Stomach smooth muscle (tissue), 2 donors: ENCODE results near the gene ANKFN1.

Experiments used
- H3K27ac ChIP-seq: one replicate; pipeline ENCODE4 v1.7.0; 2013; ENCODE audit warnings: mild to moderate bottlenecking, low read length, inconsistent platforms
- H3K27me3 ChIP-seq, 2 donors: one replicate each; pipeline ENCODE4 v1.7.0; 2013; ENCODE audit warnings: low read length in 2 of 2; ENCODE audit not compliant: insufficient read depth in 2 of 2, control insufficient read depth in 1 of 2
- H3K36me3 ChIP-seq, 2 donors: one replicate each; pipeline ENCODE4 v1.7.0; 2013; ENCODE audit warnings: low read length in 2 of 2; ENCODE audit not compliant: control insufficient read depth in 2 of 2, insufficient read depth in 2 of 2
- H3K4me1 ChIP-seq: one replicate; pipeline ENCODE4 v1.7.0; 2013; ENCODE audit warnings: low read length; ENCODE audit not compliant: control insufficient read depth, insufficient read depth
- H3K4me3 ChIP-seq, 2 donors: one replicate each; pipeline ENCODE4 v1.7.0; 2013; ENCODE audit warnings: low read length in 2 of 2
- H3K9ac ChIP-seq, 2 donors: one replicate each; pipeline ENCODE4 v1.7.0; 2013; ENCODE audit warnings: low read length in 2 of 2, mild to moderate bottlenecking in 1 of 2
- H3K9me3 ChIP-seq, 2 donors: one replicate each; pipeline ENCODE4 v1.7.0; 2013; ENCODE audit warnings: low read length in 2 of 2; ENCODE audit not compliant: control insufficient read depth in 2 of 2
- donor health status: healthy.
- donor health status: Pancreatic carcinoma.

Gene ANKFN1

DNA sequence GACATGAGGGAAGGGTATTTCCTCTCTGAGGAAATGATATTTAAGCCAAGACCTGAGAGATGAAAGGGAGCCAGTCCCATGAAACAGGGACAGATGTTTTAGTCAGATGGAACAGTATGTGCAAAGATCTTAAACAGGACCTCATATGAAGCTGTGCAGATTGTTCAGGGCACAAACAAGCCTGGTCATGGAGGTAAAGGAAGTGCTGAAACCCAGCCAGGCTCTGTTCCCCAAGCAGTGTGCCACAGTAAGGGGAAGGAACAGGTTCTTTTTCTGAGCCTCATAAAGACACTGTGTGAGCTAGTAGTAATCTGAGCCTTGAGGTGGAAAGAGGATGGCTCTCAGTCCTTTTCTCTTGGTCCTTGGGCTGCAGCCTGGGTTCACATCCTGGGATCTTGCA is 159.9 kb downstream of the ANKFN1 start:
- Histone ChIP-seq H3K27ac (no peak overlapping the region), H3K9ac (no peak overlapping the region), H3K27me3 (no peaks in the 10 kb centered on the region), H3K4me1 (no peaks in the 10 kb centered on the region), H3K4me3 (no peak overlapping the region), H3K36me3 (no peaks in the 10 kb centered on the region), H3K9me3 (no peaks in the 10 kb centered on the region)

DNA sequence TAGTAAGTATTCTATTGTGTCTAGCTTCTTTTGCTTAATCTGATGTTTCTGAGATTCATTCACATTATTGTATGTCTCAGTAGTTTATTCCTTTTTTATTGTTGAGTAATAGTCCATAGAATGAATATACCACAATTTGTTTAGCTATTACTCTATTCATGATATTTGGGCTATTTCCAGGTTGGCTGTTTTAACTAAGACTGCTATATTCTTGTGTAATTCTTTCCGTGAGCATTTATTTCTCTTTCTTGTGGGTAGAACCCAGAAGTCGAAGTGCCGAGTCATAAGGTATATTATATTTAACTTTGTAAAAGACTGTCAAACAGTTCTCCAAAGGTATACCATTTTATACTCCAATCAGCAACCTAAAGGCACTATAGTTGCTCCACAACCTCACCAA is 160.8 kb downstream of the ANKFN1 start:
- Histone ChIP-seq H3K4me1 (no peaks in the 10 kb centered on the region), H3K27ac (no peak overlapping the region), H3K27me3 (no peaks in the 10 kb centered on the region), H3K9me3 (no peaks in the 10 kb centered on the region), H3K4me3 (no peak overlapping the region), H3K36me3 (no peaks in the 10 kb centered on the region), H3K9ac (no peak overlapping the region)

DNA sequence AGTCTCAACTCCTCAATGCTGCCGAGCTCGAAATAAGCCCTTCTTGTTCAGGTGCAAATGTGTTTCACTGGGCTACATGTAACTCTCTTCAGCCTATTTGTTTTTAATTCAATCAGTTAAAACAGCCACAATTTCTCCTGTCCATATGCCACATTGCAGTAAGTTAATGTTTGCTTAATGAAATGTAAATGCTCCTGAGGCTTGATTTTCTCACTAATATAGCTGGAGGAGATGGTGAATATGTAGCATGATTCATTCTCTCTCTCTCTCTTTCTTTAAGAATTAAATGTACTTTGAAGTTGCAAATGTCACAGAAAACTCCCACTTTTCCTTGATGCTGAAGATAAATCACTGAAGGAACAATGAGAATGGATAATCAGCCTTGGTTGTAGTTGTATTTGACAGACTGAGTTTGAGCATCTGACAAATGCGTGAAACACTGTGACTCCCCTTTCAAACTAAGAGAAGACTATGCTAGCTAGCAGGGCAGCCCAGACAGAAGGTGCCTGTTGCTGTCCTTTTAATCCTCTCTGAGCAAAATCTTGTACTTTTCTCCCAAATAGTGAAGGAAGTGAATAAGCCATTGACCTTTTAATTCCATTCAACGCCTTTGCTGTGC is 161.8 kb downstream of the ANKFN1 start:
- Histone ChIP-seq H3K27me3 (no peaks in the 10 kb centered on the region), H3K9ac (no peak overlapping the region), H3K4me3 (no peak overlapping the region), H3K9me3 (no peaks in the 10 kb centered on the region), H3K36me3 (no peaks in the 10 kb centered on the region), H3K4me1 (no peaks in the 10 kb centered on the region), H3K27ac (no peak overlapping the region)

DNA sequence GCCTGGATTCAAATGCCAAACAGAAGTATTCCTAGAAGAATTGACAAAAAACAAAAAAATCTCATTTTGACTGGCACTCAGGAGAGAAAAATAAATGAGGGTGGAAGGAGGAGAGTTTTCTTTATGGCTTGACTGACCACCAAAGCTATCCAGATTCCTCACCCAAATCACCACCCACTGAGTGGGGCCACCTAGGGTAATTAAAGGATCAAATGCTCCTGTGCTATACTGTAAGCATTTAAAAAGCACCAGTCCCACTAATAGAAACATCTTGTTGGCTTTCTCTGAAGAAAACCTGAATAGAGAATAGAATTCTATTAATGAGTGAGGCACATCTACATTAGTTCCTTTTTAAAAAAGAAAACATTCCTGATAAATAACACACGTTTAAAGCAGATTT is 163.3 kb downstream of the ANKFN1 start:
- peaks cover 0 to 3% of the 10 kb centered on the region in 2 donors for H3K27me3 ChIP-seq
- no peaks in the 10 kb centered on the region for H3K4me1 ChIP-seq
- H3K9ac ChIP-seq = no peak overlapping the region
- H3K27ac ChIP-seq = no peak overlapping the region
- no peaks in the 10 kb centered on the region for H3K9me3 ChIP-seq
- no peak overlapping the region for H3K4me3 ChIP-seq
- no peaks in the 10 kb centered on the region for H3K36me3 ChIP-seq

DNA sequence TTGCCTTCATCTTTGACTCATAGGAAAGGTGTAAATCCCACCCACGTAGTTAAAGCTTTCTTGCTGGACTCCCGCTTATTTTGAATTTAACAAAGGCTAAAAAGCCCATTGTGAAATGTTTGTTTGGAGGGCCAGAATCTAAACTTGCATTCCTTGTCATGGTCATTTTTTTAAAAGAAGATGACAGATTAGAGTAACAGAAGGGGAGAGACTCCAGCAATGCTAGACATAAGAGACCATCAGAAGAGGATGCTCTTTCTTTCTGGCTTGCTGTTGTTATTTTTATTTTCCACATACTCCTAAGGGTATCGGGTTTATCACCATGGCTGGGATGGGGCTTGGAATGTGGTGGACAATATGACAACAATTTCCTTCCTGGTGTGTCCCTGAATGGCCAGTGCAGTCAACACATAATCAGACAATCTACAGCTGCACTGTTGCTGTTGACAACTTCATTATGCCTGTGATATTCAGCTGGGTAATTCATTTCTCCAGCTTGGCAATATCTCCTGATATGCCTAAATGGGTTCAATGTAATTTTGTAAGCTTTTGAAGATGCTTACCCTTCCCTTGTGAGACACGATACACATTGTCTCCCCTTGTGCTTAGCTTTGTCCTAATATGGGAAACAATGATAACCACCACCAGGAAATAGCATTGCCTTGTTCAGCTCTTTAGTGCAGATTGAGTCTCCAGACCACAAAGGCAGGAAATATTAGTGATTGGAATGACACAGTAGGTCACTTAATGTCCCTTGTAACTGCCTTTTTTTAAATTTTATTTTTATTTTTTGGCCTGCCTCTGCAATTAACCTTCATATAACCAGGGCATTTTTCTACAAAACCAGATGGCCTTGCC is 164.3 kb downstream of the ANKFN1 start:
- no peaks in the 10 kb centered on the region for H3K9me3 ChIP-seq
- H3K27ac ChIP-seq = no peak overlapping the region
- H3K27me3 ChIP-seq = peaks cover 0 to 3% of the 10 kb centered on the region in 2 donors
- H3K4me3 ChIP-seq = no peak overlapping the region
- no peak overlapping the region for H3K9ac ChIP-seq
- no peaks in the 10 kb centered on the region for H3K4me1 ChIP-seq
- H3K36me3 ChIP-seq = no peaks in the 10 kb centered on the region

DNA sequence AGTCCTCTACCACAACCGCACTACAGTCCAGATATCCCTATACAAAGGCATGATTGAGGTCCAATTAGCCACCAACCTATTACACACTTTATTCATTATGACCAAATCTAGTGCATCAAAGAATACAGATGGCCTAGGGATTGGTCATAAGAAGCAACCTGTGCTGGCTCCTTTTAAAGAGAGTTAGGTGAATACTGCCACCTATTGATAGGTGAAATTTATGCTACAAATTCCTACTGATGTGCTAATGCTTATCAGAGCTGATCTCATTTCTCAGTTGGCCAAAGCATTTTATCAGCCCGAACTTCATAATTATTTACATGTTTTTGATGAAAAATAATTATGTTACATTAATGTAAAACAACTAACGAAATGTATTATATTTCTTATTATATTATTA is 166.3 kb downstream of the ANKFN1 start:
- H3K36me3 ChIP-seq = no peaks in the 10 kb centered on the region
- peaks cover 0 to 3% of the 10 kb centered on the region in 2 donors for H3K27me3 ChIP-seq
- H3K9ac ChIP-seq = no peak overlapping the region
- no peak overlapping the region for H3K27ac ChIP-seq
- no peaks in the 10 kb centered on the region for H3K9me3 ChIP-seq
- no peak overlapping the region for H3K4me3 ChIP-seq
- no peaks in the 10 kb centered on the region for H3K4me1 ChIP-seq

DNA sequence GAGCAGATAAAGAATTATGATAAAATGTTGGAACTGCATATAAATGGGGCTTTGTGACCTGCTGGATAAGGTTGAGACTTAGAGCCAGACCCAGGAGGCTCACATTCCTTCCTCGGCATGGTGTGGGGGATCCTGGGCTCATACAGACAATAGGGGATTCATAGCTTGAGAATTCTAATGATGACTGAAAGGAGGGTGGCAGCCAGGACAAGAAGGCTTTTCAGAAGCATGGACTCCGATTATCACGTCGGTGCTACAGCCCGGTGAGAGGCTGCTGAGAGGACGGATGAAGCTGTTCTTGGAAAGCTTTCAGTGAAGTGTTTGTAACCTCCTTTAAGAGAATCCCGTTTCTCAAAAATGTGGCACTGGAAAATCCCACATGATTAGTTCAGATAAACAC is 167.2 kb downstream of the ANKFN1 start:
- no peaks in the 10 kb centered on the region for H3K9me3 ChIP-seq
- peaks cover 0 to 5% of the 10 kb centered on the region in 2 donors for H3K27me3 ChIP-seq
- no peak overlapping the region for H3K4me3 ChIP-seq
- no peak overlapping the region for H3K9ac ChIP-seq
- no peaks in the 10 kb centered on the region for H3K4me1 ChIP-seq
- H3K27ac ChIP-seq = no peak overlapping the region
- no peaks in the 10 kb centered on the region for H3K36me3 ChIP-seq

DNA sequence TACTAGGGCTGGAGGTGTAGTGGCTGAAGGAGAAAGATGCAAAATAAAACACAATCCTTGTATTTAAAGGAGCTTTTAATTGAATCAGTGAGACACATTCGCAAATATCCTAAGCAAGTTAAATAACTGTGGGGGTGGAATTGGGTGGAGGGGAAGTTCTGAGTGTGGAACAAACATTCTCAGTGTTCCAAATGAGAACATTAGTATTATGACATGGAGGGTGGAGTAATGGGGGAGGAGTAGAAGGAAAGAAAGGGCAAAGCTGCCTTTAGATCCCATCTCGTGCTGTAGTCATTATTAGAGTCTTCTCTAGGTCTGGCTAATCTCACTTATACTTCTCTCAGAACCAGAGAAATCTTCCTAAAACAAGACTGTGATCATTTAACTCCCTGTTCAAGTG is 169.7 kb downstream of the ANKFN1 start:
- Histone ChIP-seq H3K36me3 (no peaks in the 10 kb centered on the region), H3K27ac (no peak overlapping the region), H3K9ac (no peak overlapping the region), H3K27me3 (peaks cover 0 to 6% of the 10 kb centered on the region in 2 donors), H3K4me3 (no peak overlapping the region), H3K4me1 (no peaks in the 10 kb centered on the region), H3K9me3 (peaks cover 0 to 2% of the 10 kb centered on the region in 2 donors)

DNA sequence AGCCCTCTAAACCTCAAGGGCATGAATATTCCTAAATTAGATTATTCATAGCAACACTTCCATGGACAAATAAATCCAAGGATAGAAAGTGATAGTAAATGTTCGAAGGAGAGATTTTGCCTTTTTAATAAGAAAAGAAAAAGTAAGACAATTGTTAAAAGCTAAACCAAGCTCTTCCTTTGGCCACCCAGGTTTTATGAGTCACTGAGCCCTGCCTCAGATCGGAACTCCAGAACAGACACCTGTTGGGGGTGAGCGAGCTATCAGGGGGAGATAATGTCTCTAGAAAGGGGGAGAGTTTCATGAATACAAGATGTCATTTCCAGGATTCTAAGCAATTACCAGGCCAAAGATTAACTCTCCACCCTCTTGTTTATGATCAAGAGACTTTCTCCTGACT is 171.4 kb downstream of the ANKFN1 start:
- no peak overlapping the region for H3K27ac ChIP-seq
- no peaks in the 10 kb centered on the region for H3K4me1 ChIP-seq
- H3K9ac ChIP-seq = no peak overlapping the region
- H3K36me3 ChIP-seq = no peaks in the 10 kb centered on the region
- no peak overlapping the region for H3K4me3 ChIP-seq
- peaks cover 0 to 6% of the 10 kb centered on the region in 2 donors for H3K27me3 ChIP-seq
- peaks cover 0 to 2% of the 10 kb centered on the region in 2 donors for H3K9me3 ChIP-seq

DNA sequence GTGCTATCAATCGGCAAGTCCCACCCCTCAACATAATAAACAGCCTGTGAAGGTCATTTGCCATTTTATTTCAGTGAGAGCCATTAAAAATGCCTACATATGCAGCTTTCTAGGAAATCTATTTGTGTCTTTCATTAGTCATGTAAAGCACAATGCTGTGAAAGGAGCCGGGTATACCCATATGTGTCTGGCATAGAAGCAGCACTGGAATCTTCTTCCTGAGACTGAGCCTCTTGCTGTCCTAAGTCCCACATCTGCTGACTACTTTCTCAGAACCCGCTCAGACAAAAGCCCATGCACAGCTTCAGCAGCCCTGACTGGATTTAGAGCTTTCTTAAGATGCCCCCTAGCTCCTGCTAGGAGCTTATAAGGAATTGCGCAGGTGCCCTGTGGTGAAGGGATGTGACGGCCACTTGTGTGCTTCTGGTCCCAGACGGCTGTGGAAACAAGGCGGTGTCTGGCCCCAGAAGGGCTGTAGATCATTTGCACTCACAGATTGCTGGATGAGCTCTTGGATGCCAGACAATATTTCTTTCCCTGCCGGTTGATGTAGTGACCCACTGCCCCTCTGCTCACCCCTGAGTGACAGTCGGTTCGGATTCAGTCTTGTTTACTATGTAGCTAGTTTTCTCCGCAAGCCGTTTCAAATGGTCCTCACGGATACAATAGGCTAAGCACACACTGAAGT is 172.2 kb downstream of the ANKFN1 start:
- H3K27me3 ChIP-seq = peaks cover 0 to 4% of the 10 kb centered on the region in 2 donors
- no peak overlapping the region for H3K4me3 ChIP-seq
- no peaks in the 10 kb centered on the region for H3K36me3 ChIP-seq
- H3K9me3 ChIP-seq = peaks cover 0 to 2% of the 10 kb centered on the region in 2 donors
- H3K9ac ChIP-seq = no peak overlapping the region
- H3K4me1 ChIP-seq = no peaks in the 10 kb centered on the region
- H3K27ac ChIP-seq = no peak overlapping the region
